ENCODE data around the gene FETUB. TPM values are rescaled to one million over a fixed set of nuclear protein-coding genes. Genes with fewer than 3 reads are reported as not detected.

FETUB gene
- total and polyA plus RNA-seq, 2 of the 4 experiments (the other 2 are of a cell fraction), result not detected

DNA sequence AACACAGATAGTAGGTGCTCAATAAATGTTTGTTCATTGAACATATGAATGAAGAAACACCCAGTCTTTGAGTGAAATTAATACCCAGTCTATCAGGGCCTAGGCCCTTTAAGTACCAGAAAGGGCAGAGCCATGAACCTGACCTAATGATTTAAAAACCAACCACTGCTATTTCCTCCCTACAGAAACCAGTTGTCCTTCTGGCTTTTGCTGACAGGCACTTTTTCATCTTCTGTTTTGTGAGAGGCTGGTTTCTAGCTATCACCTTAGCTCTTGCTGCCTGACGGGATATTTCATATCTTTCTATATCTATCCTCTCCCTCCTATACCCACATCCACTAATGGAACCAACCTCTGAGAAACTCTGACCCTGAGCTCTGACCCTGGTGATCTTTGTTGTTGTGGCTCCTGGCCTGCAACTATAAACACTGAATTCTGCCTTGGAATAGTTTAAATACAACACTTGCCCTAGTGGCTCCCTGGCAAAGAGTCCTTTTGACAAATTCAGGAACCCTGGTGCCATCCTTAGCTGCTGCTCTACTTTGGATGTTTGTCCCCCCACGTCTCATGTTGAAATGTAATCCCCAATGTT, 31.5 kb upstream of the FETUB start:
- no peak overlapping the region for H3K23ac ChIP-seq (ENCODE audit: low read depth, low read length)
- no TSS peak for BruUV-seq (replicated peaks)
- dilution Hi-C loops (cut with HindIII; ENCODE audit: low sequenced_read_pairs, unreplicated experiment) (no loop called here), intact Hi-C loops (cut with micrococcal nuclease) (no loop called here), in situ Hi-C loops (cut with MboI; ENCODE audit: low sequenced_read_pairs) (no loop called here)
- no peaks in the 10 kb centered on the region for H3K9me3 ChIP-seq (ENCODE audit: control insufficient read depth, insufficient read depth, low read length)
- no peak overlapping the region for H4K5ac ChIP-seq (ENCODE audit: low read depth, low read length)
- CTCF ChIA-PET, result interaction anchor here (1.2 to 2.1 kb wide), 2 partner anchors 8 to 41 kb away, joined by 3 to 5 read pairs; partner anchors contain the start of gene TBCCD1
- H3K4me1 ChIP-seq (ENCODE audit: control insufficient read depth, insufficient read depth, low read length), result no peaks in the 10 kb centered on the region
- no peaks in the 10 kb centered on the region for H3K9me1 ChIP-seq (ENCODE audit: insufficient read depth, low read length)
- no peak overlapping the region for H2AK9ac ChIP-seq (replicated peaks; ENCODE audit: low read depth, low read length, poor library complexity)
- no peak overlapping the region for H4K8ac ChIP-seq (ENCODE audit: low read depth in 2 of 2, low read length in 2 of 2)
- H2BK15ac ChIP-seq (ENCODE audit: low read depth, low read length), result no peak overlapping the region
- H3K4ac ChIP-seq (ENCODE audit: low read depth, low read length), result no peak overlapping the region
- H4K20me1 ChIP-seq (ENCODE audit: insufficient read depth, low read length), result no peaks in the 10 kb centered on the region
- H3K18ac ChIP-seq (ENCODE audit: low read depth, low read length), result no peak overlapping the region
- no peak for DNase-seq
- no peak overlapping the region for H3K27ac ChIP-seq (ENCODE audit: insufficient read depth, low read length)
- no peak overlapping the region for H2BK20ac ChIP-seq (ENCODE audit: low read depth, low read length)
- H3K14ac ChIP-seq (replicated peaks; ENCODE audit: low read depth, low read length), result no peak overlapping the region
- H3K4me2 ChIP-seq (ENCODE audit: low read depth, low read length), result no peak overlapping the region
- no CpG with 5 or more reads among the region's 2 CpGs for WGBS, 2 experiments (ENCODE audit: extremely low coverage in 2 of 2, insufficient read length in 1 of 2)
- H2AFZ ChIP-seq (replicated peaks; ENCODE audit: low read length, poor library complexity), result no peak overlapping the region
- H4K91ac ChIP-seq (ENCODE audit: insufficient read depth, low read depth, low read length), result no peak overlapping the region
- no peak overlapping the region for H2BK120ac ChIP-seq (ENCODE audit: low read depth, low read length)
- H3K79me1 ChIP-seq (ENCODE audit: low read depth in 1 of 2, low read length in 2 of 2), result no peaks in the 10 kb centered on the region
- POLR2A ChIA-PET (ENCODE audit: unreplicated experiment), result no interaction called here
- H3K4me3 ChIP-seq (ENCODE audit: insufficient read depth, low read depth, low read length), result no peak overlapping the region
- ATAC-seq (ENCODE audit: low read depth), result no peak
- peaks cover 19% of the 10 kb centered on the region for H3K27me3 ChIP-seq (ENCODE audit: control insufficient read depth, insufficient read depth, low read length)
- H3K56ac ChIP-seq (ENCODE audit: extremely low read depth, insufficient read depth, low read length), result no peak overlapping the region
- H2BK5ac ChIP-seq (ENCODE audit: low read depth, low read length, poor library complexity, severe bottlenecking), result no peak overlapping the region
- H3K9ac ChIP-seq (ENCODE audit: low read depth, low read length), result no peak overlapping the region
- no peaks in the 10 kb centered on the region for H3K36me3 ChIP-seq (ENCODE audit: control insufficient read depth, insufficient read depth, low read length)
- TF ChIP-seq BHLHE40 (IDR thresholded peaks at IDR 0.05; ENCODE audit: low read depth, low read length), result no peak
- no peak for TF ChIP-seq RFX5 (IDR thresholded peaks at IDR 0.05; ENCODE audit: low read depth, low read length)
- TF ChIP-seq CHD1 (IDR thresholded peaks at IDR 0.05; ENCODE audit: low read depth, low read length), result no peak
- peak; percentile 51; the same call in 1 of the 2 replicates for TF ChIP-seq MAFK (IDR thresholded peaks at IDR 0.05; ENCODE audit: low read depth, low read length)
- TF ChIP-seq RCOR1 (IDR thresholded peaks at IDR 0.05; ENCODE audit: insufficient replicate concordance, low read length), result no peak
- TF ChIP-seq, protein P1, sequence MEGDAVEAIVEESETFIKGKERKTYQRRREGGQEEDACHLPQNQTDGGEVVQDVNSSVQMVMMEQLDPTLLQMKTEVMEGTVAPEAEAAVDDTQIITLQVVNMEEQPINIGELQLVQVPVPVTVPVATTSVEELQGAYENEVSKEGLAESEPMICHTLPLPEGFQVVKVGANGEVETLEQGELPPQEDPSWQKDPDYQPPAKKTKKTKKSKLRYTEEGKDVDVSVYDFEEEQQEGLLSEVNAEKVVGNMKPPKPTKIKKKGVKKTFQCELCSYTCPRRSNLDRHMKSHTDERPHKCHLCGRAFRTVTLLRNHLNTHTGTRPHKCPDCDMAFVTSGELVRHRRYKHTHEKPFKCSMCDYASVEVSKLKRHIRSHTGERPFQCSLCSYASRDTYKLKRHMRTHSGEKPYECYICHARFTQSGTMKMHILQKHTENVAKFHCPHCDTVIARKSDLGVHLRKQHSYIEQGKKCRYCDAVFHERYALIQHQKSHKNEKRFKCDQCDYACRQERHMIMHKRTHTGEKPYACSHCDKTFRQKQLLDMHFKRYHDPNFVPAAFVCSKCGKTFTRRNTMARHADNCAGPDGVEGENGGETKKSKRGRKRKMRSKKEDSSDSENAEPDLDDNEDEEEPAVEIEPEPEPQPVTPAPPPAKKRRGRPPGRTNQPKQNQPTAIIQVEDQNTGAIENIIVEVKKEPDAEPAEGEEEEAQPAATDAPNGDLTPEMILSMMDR (conservative IDR thresholded peaks at IDR 0.05; ENCODE audit: low read depth, low read length), result no peak
- no peak overlapping the region for H2AK5ac ChIP-seq (ENCODE audit: low read depth, low read length)

Data from IMR-90 (cell line).